HCT116 (cell line): ENCODE results near the gene OTOP2. TPM values are rescaled to one million over a fixed set of nuclear protein-coding genes. Genes with fewer than 3 reads are reported as not detected.

Experiments
- ATAC-seq: fragments of 200-7000 bp; cut with Tn5 transposase; 2 replicates; pipeline ENCODE4 v1.9.1; 2020; ENCODE audit warnings: mild to moderate bottlenecking, moderate library complexity
- BruUV-seq: library from RNA; stranded (reverse); fragments of 400-500 nt; replicated peaks from 2 replicates; lab custom pipeline; 2021; lab: Mats Ljungman, UMichigan
- CTCF ChIA-PET: fragments of 300-600 bp; sonication (Branson Sonifier 250); formaldehyde crosslinking; loops from one replicate; lab custom pipeline; 2021; ENCODE audit warnings: antibody characterized with exemption; lab: Charles Lee
- POLR2A ChIA-PET: fragments of 300-600, 350-600 bp; sonication (Branson Sonifier 250); formaldehyde crosslinking; loops from one replicate; lab custom pipeline; 2021; ENCODE audit warnings: antibody characterized with exemption; lab: Charles Lee
- RAD21 ChIA-PET, 2 experiments: fragments of 300-600 bp; sonication (Branson Sonifier 250); formaldehyde crosslinking; loops; one replicate each; lab custom pipeline; 2023; ENCODE audit warnings: low total read pairs in 2 of 2; ENCODE audit not compliant: uncharacterized antibody in 2 of 2, unreplicated experiment in 2 of 2, low non-redundant PET in 1 of 2; lab: Charles Lee
- DNase-seq: peaks from one replicate; pipeline ENCODE4 v3.0.0-alpha.2; 2010; ENCODE audit warnings: low read depth, low spot score
- H2AFZ ChIP-seq: fragments of 200-600 bp; shearing (Covaris generic), sonication (generic); 2 replicates; pipeline ENCODE4 v1.6.1; 2017; ENCODE audit warnings: low read depth, mixed run types, mixed read lengths, antibody characterized with exemption, low read length; ENCODE audit not compliant: poor library complexity, severe bottlenecking
- H3K27ac ChIP-seq: 2 replicates; pipeline ENCODE4 v1.5.1; 2012; ENCODE audit warnings: low read depth, low read length
- H3K27me3 ChIP-seq: fragments of 200-600 bp; sonication (generic); 2 replicates; pipeline ENCODE4 v1.6.1; 2016; ENCODE audit warnings: mixed run types, low read length, mixed read lengths; ENCODE audit not compliant: insufficient read depth
- H3K36me3 ChIP-seq, 2 experiments: fragments of 200-500 bp in 1 of 2; fragments of 200-600 bp in 1 of 2; sonication (Bioruptor generic) in 1 of 2; sonication (generic) in 1 of 2; 2 replicates each; pipeline versions ENCODE4 v1.5.1 to v1.6.1; 2014 to 2016; ENCODE audit warnings: low read length in 2 of 2, inconsistent platforms in 1 of 2, mixed read lengths in 1 of 2, mixed run types in 1 of 2; ENCODE audit not compliant: insufficient read depth in 2 of 2, control insufficient read depth in 1 of 2
- H3K4me1 ChIP-seq, 2 experiments: fragments of 200-600 bp in 1 of 2; sonication (generic) in 1 of 2; 2 replicates each; pipeline versions ENCODE4 v1.5.1 to v1.6.1; 2012 to 2017; ENCODE audit warnings: low read length in 2 of 2, inconsistent platforms in 1 of 2, mild to moderate bottlenecking in 1 of 2, mixed read lengths in 1 of 2, mixed run types in 1 of 2, moderate library complexity in 1 of 2; ENCODE audit not compliant: insufficient read depth in 2 of 2, control insufficient read depth in 1 of 2
- H3K4me2 ChIP-seq: fragments of 200-600 bp; sonication (generic); 2 replicates; pipeline ENCODE4 v1.6.1; 2017; ENCODE audit warnings: mixed run types, low read length, mixed read lengths
- H3K4me3 ChIP-seq, 2 experiments: fragments of 200-600 bp in 1 of 2; sonication (generic) in 1 of 2; replicated peaks in 1 of 2; 2 replicates each; pipeline ENCODE4 v1.5.1; 2011 to 2016; ENCODE audit warnings: low read length in 2 of 2, control low read depth in 1 of 2, low read depth in 1 of 2, mild to moderate bottlenecking in 1 of 2, mixed read lengths in 1 of 2, mixed run types in 1 of 2
- H3K79me2 ChIP-seq: fragments of 200-600 bp; sonication (generic); 2 replicates; pipeline ENCODE4 v1.6.1; 2017; ENCODE audit warnings: mild to moderate bottlenecking, mixed run types, low read length, moderate library complexity, mixed read lengths; ENCODE audit not compliant: insufficient read depth
- H3K9ac ChIP-seq: fragments of 200-600 bp; sonication (generic); 2 replicates; pipeline ENCODE4 v1.6.1; 2016; ENCODE audit warnings: low read length, mixed read lengths
- H3K9me2 ChIP-seq: fragments of 200-600 bp; sonication (generic), shearing (Covaris generic); 2 replicates; pipeline ENCODE4 v1.6.1; 2017; ENCODE audit warnings: mixed run types, mild to moderate bottlenecking, moderate library complexity; ENCODE audit not compliant: insufficient read depth
- H3K9me3 ChIP-seq, 2 experiments: fragments of 200-500 bp in 1 of 2; fragments of 200-600 bp in 1 of 2; sonication (Bioruptor generic) in 1 of 2; sonication (generic) in 1 of 2; 2 replicates each; pipeline ENCODE4 v1.6.1; 2014 to 2017; ENCODE audit warnings: low read length in 2 of 2, mixed read lengths in 2 of 2, inconsistent platforms in 1 of 2, low read depth in 1 of 2, mild to moderate bottlenecking in 1 of 2, mixed run types in 1 of 2, moderate library complexity in 1 of 2; ENCODE audit not compliant: control insufficient read depth in 1 of 2, insufficient read depth in 1 of 2
- H4K20me1 ChIP-seq: fragments of 200-600 bp; sonication (generic), shearing (Covaris generic); 2 replicates; pipeline ENCODE4 v1.6.1; 2017; ENCODE audit warnings: mixed run types, mild to moderate bottlenecking, moderate library complexity; ENCODE audit not compliant: insufficient read depth
- CBX3 ChIP-seq: IDR thresholded peaks from 2 replicates; pipeline ENCODE4 v1.6.1; 2012; ENCODE audit warnings: low read depth
- CEBPB ChIP-seq: IDR thresholded peaks from 2 replicates; pipeline ENCODE4 v1.6.1; 2012; ENCODE audit warnings: low read depth
- EGR1 ChIP-seq: IDR thresholded peaks from 2 replicates; pipeline ENCODE4 v1.6.1; 2012; ENCODE audit warnings: low read depth
- SRF ChIP-seq: IDR thresholded peaks from 2 replicates; pipeline ENCODE4 v1.6.1; 2012; ENCODE audit warnings: low read depth
- intact Hi-C: fragments of 100-400 bp; cut with micrococcal nuclease; formaldehyde crosslinking; loops from 2 replicates; pipeline ENCODE4 v1.10.0; 2022
- total RNA-seq: library from RNA; stranded (reverse); gene quantifications from one replicate; pipeline ENCODE4 v1.2.1, GENCODE V29; 2021; ENCODE audit not compliant: unreplicated experiment

OTOP2 gene
- total RNA-seq, 1 experiment from 2014 or later = not detected

- intact Hi-C loops = no loop called here
- Histone ChIP-seq H3K79me2 (no peaks in the 10 kb centered on the region), H3K9me2 (no peaks in the 10 kb centered on the region), H2AFZ (no peak overlapping the region), H3K27ac (no peak overlapping the region), H3K4me2 (no peak overlapping the region), H3K4me1 (peaks cover 0 to 20% of the 10 kb centered on the region in 2 experiments; a peak in 2 of 4 replicates)
- no TSS peak for BruUV-seq
- no peak for ATAC-seq
- RAD21 ChIA-PET = interaction anchor here in 1 of 2 experiments (0.7 kb wide), 1 partner anchor 24 kb away, joined by 4 read pairs; no protein-coding TSS in a partner anchor
- no peak for TF ChIP-seq CEBPB
- TF ChIP-seq SRF = no peak
- TF ChIP-seq, all 23 proteins: peak for 0
- CTCF ChIA-PET = no interaction called here
- Histone ChIP-seq H3K9me3 (no peaks in the 10 kb centered on the region), H3K36me3 (no peaks in the 10 kb centered on the region), H3K4me3 (no peak overlapping the region), H4K20me1 (no peaks in the 10 kb centered on the region), H3K27me3 (peaks cover 4% of the 10 kb centered on the region; the same call in 1 of the 2 replicates), H3K9ac (no peak overlapping the region)
- POLR2A ChIA-PET = no interaction called here
- no peak for DNase-seq
Observed at GRCh38 chr17:74935048-74935447, 11.0 kb downstream of the OTOP2 start.

GRCh38 chr17:74935585-74936469 lies 11.8 kb downstream of the OTOP2 start, which contains the start of gene OTOP3:
Gene OTOP3 (plus strand): TSS chr17:74935898. CDS start chr17:74935922, 24 bp downstream.
- no TSS peak for BruUV-seq
- RAD21 ChIA-PET = interaction anchor here in 1 of 2 experiments (0.7 kb wide), 1 partner anchor 23 kb away, joined by 4 read pairs; no protein-coding TSS in a partner anchor
- CTCF ChIA-PET = no interaction called here

More at GRCh38 chr17:74935585-74936469, 11.8 kb downstream of the OTOP2 start, which contains the start of gene OTOP3:
- H3K27ac ChIP-seq = no peak within 1 kb of the TSS
- TF ChIP-seq CBX3 (no peak), EGR1 (no peak)
- TF ChIP-seq, all 23 proteins: peak for 0
- Histone ChIP-seq H3K9ac (no peak within 1 kb of the TSS), H3K36me3 (no peaks in the 10 kb centered on the region), H3K9me2 (no peaks in the 10 kb centered on the region), H3K4me1 (peaks cover 0 to 12% of the 10 kb centered on the region in 2 experiments; a peak in 2 of 4 replicates), H3K79me2 (no peaks in the 10 kb centered on the region), H4K20me1 (no peaks in the 10 kb centered on the region), H3K27me3 (peaks cover 4% of the 10 kb centered on the region; the same call in 1 of the 2 replicates), H2AFZ (no peak within 1 kb of the TSS), H3K4me2 (no peak within 1 kb of the TSS), H3K4me3 (no peak within 1 kb of the TSS), H3K9me3 (no peaks in the 10 kb centered on the region)
- POLR2A ChIA-PET = interaction anchor here (0.7 kb wide), 1 partner anchor 8 kb away, joined by 3 read pairs; no protein-coding TSS in a partner anchor
- ATAC-seq (no peak), DNase-seq (no peak)
- intact Hi-C loops = no loop called here
